NCI-H2081 (cell line): Measurements from ENCODE around the gene SH3TC1.

Experiments
- DNase-seq, 2 experiments: peaks; one replicate each; lab custom pipeline; 2025; lab: John Stamatoyannopoulos, UW

The SH3TC1 gene

DNA sequence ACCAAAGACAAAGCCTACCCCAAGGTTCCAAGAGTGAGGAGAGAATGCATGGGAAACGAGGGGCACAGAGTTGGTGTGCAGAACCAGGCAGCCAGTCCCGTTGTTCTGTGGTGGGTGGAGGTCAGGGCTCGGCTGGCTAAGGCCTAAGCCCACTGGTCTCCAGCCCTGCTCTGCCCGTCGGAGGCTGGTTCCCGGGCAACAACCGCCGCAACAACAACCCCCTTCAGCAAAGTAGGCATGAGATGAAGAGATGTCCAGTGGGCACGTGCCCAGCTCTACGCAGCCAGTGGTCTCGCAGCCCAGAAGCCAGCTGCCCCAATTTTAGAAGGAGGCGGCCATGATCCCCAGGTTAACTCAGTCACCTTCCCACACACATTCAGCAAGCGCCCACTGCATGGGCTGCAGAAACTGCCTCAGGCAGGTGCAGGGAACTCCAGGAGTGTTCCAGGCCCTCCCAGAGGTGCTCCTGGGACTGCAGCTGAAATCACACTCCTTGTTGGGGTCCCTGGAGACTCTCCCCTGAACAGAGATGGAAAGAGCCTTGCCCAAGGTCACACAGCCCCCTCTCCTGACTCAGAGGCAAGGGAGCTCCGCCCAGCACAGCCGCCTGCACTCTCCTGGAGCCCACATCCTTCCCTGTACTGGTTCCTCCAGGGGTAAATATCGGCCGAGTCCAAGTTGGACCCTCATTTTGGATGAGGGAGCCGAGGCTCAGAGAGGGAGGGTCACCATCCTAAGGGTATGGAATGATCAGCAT is 45.1 kb downstream of the SH3TC1 start:
- DNase-seq, result no peak

DNA sequence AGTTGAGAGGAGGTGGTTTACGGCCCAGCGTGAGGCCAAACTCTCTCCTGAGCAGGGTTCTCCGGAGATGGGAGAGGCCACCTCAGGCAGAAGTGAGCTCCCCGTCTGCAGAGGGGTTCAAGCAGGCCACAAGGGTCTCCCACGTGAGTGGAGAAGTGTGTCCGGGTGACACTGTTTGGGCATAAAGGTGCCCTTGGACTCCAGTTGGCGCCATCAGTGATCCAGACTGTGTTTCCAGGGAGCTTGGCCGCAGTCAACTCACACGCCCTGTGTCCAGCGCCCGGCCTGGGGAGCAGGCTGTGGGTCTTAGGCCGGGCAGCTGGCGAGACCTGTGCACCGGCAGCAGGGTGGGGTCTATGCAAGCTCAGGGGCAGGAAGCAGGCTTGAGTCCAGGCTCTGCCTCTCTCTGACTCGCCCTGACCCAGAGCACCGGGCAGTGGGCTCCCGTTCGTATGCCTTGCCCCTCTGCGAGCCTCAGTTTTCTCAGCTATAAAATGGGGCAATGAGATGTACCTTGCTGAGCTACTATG is 45.9 kb downstream of the SH3TC1 start:
- no peak for DNase-seq

DNA sequence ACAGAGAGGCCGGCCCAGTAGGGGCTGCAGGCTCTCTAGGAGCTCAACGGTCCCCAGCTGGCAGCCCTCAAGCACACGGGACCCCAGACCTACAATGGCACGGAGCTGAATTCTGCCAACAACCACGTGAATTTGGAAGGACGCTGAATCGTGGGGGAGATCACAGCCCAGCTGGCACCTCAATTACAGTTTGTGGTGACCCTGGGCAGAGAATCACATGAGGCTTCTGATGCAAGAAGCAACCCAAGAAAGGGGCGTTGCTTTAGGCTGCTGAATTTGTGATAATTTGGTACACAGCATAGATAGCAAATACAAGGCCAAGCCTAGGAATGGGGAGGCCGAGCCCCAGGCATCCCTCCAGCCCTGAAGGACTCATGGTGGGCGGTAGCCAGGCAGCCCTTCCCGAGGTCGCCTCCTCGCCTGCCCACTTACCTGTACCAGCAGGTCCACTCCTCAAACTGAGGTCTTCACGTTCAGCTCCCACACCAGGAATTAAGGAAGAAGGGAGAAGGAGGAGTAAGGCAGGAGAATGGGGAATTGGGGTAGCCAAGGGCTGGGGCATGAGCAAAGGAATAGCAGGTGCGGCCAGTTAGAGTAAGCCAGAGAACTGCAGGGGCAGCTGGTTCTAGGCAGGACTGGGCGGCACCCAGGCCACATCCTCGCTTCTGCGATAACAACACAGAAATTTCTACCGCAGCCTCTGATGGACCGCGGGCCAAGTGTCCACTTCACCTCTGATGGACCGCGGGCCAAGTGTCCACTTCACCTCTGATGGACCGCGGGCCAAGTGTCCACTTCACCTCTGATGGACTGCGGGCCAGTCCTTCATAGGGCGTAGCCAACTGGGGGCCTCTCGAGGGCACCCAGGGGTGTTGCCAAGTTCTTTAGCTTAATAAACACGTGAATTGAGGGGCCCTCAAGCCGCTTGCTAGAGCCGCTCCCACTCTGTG is 47.1 kb downstream of the SH3TC1 start:
- no peak for DNase-seq

DNA sequence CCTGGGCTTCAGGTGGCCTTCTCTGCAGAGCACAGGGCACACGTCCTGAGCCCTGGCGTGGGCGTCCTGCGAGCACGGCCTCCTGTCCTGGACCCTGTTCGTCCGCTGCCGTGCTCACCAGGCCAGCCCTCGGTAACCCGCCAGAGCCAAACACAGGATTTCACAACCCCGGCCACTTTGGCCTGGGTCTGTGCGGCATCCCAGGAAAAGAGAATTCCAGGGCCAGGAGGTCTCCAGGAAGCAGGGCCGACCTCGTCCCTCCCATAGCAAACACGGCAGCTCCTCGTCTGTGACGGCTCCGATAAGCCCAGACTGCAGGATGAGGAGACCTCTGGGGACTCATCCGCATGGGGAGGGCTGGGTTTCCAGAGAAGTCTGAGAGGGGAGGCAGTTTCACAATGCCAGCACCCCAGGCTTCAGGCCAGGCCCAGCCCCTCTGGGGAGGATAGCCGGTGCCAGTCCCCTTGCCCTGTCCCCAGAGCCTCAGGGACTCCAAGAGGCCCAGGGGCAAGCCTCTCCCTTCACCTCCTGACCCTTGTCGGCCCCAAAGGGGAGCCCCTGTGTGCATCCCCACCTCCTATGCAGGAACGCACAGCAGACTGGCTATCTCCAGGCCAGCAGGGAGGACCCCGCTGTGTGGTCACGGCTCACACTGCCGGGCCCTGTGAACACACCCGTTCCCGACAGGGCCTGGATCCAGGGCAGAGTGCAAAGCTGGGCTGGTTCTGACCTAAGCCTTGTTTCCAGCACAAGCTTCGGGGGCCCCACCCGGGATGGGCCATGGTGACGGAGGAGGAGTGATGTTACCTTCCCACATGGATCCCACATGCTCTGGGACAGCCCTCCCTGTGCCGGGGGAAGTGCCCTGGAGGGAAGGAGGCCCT is 48.2 kb downstream of the SH3TC1 start:
- no peak for DNase-seq

DNA sequence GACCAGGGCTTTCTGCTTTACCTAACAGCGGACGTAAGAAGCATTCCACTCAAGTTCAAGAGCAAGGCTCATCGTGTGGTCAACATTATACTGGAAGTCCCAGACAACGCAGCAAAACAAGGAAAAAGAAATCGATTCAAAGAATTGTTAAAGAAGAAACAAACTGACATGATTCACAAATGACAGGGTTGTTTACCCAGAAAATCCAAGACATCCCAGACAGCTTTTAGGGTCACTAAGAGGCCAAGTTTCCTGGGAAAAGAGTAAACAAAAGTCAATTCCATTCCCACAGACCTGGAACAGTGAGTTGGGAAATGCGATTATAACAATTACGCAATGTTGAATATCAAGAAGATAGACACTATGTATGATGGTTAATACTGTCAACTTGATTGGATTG is 49.0 kb downstream of the SH3TC1 start:
- DNase-seq, result no peak

DNA sequence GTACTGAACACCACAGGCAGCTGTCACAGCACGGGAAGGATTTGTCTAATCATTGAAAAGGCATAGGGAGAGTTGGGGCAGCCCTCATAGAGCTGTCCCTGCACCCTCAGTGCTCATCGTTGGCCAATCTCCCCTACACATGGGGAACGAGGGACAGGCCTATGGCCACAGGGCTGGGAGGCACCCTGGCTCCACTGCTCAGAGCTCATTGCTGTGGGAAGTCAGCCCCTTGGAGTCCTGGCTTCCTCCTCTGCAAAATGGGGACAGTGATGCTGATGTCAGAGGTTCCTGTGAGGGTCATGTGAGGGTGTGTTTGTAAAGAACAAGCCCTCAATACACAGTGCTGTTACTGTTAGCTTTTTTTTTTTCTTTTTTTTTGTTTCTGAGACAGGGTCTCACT is 51.1 kb downstream of the SH3TC1 start:
- DNase-seq, result no peak

DNA sequence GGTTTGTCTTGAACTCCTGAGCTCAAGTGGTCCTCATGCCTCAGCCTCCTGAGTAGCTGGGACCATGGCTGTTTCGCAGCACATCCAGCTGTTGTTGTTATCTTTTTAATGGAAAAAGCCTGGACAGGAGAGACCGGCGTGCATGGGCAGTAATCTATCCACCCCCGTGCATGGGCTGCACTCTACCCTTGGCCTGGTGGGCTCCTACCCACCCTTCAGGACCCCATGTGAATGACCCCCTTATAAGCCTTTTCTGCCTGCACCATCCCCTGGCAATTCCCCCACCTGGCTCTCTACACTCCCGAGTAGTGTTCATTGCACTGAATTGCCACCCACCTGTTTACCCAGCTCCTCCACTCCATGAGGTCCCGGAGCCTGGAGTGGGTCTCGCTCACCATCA is 51.5 kb downstream of the SH3TC1 start:
- no peak for DNase-seq

DNA sequence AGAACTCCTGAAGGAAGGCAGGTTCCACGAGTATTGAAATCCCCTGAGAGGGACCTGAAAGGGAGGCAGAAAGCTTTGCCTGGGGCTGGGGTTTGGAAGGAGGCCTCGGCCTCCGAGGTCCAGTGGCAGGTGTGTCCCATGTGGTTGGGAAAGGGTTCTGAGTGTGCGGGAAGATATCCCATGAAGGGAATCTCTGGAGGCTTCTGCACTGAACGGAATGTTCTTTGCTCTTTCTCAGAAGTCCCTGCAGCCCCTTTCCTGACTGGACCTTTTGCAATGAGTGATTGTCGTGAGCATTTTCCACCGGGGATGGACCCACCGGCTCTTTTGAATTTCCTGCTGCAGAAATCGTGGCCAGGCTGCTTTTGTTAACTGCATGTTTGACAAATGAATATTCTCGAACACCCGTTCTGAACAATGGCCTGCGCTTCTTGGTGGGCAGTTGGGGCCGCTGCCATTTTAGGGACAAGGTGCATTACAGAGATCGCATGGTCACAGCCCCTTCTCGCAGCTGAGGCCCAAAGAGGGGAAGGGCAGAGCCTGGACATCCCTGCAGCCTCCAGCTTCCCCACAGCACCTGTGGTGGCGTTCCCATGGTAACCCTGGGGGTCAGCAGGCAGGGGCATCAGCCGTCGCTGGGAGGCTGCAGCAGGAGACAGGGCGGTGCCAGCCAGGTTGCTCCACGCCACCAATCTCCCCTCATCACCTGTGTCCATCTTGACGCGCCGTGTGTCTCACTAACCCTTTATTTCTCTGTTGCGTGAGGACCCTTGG is 52.2 kb downstream of the SH3TC1 start:
- no peak for DNase-seq

DNA sequence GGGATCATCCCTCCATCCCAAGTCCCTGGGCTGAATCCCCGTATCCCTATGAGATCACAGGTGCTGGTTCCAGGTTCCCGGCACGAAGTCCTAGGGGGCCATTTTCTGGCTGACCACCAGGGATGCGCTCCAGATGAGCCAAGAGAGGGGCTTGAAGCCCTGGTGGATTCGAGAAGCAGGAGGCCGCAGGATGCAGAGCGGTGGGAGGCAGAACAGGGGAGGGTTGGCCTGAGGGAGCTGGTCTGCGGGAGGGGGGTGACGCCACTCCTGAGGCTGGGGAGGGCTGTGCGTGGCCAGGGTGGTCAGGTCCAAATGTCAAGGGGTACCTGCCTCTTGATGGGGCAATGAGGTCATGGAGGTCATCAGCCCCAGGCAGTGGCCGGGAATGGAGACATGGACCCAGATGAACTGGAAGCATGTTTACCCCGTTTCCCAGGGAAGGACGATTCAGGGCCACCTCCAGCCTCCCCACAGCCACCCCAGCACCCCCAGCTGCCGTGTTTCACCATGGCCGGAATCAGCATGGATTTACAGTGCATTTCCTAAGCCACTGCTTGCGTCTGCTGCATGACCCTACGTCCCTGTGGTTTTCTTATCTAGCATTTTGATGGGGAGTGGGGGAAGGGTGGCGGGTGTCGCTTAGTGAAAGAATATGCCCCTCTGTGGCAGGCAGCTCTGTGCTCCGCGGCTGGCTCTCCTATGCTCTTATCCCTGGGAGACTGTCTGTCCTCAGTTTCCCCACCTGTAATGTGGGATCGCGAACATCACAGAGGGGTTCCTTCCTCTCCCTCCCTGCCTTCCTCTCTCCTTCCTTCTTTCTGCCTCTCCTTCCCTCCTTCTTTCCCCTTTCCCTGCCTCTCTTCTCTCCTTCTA is 53.4 kb downstream of the SH3TC1 start:
- DNase-seq, result no peak

DNA sequence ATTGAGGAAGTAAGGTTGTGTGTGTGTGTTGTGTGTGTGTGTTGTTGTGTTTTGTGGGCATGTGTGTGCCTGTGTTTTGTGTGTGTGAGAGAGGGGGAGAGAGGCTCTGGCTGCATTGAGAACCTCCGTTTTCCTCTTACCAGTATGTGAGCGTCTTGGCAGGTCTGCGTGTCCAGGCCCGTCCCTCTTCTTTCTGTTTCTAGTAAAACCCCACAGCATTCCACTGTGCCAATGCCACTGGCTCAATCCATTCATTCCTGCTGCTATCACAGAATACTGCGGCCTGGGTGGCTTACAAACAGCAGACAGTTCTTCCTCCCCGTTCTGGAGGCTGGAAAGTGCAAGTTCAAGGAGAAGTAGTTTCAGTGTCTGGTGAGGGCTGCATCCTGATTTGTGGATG is 55.0 kb downstream of the SH3TC1 start:
- DNase-seq, result no peak

DNA sequence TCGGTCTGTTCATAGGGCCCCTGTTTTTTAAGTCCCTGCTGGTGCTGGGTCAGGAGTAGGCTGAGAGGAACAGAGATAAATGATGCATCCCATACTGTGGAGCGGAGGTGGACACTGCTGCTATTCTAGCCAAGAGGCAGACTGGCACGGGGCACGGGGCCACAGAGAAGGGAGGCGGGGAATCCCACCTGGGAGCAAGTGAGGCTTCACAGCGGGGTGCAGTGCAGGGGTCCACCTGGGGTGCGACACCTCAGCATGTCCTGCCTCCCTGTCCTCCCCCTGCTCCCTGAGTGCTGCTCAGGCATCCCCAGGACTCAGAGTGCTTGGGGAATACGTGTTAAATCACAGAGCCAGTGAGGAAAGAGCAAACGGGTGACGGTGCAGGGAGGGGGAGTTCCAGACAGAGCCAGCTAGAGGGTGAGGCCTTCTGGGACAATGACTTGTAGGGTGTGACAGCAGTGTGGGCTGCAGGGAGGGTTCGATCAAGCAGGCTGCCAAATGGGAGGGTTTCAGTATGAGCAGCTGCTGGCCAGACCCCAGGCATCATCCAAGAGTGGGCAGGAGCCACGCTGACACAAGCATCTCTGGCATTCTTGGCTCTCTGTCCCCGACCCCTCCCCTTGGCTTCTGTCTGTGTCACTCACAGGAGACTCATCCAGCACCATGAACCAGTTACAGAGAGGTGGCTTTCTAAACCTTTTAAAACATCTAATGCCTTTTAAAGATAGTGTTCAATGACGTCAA is 56.8 kb downstream of the SH3TC1 start:
- no peak for DNase-seq

DNA sequence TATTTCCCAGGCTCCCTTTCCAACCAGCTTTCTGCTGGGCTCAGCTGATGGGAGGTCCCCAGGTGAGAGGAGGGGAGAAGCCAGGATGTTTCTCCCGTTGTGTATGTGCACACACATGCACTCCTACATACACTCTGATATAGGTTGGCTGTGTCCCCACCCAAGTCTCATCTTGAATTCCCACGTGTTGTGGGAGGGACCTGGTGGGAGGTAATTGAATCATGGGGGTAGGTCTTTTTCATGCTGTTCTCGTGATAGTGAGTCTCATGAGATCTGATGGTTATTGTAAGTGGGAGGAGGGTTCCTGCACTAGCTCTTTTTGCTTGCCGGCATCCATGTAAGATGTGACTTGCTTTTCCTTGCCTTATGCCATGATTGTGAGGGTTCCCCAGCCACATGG is 58.8 kb downstream of the SH3TC1 start:
- DNase-seq, result no peak

DNA sequence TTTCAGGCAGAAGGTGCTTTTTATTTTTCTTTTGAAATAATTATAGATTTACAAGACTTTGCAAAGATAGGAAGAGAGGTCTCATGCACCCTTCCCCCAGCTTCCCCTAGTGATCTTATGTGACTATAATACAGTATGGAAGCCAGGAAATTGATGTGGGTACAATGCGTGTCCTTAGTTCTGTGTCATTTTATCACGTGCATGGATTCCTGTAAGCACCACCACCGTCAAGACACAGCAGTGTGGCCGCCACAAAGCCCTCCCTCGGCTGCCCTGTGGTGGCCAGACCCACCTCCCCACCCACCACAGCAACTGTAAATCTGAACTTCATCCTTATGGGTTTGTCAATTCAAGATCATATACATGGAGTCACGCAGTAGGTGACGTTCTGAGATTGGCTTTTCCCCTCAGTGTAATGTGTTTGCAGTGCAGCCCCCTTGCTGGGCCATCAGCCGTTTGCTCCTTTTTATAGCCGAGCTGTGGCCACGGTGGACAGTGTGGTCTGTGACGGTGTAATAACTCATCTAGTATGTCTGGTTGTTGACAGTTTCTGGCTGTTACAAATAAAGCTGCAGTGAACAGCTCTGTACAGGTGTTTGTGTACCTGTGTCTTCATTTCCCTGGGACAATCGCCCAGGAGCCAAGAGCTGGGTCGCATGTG is 59.6 kb downstream of the SH3TC1 start:
- peak in 1 of 2 experiments; percentile 21 for DNase-seq

DNA sequence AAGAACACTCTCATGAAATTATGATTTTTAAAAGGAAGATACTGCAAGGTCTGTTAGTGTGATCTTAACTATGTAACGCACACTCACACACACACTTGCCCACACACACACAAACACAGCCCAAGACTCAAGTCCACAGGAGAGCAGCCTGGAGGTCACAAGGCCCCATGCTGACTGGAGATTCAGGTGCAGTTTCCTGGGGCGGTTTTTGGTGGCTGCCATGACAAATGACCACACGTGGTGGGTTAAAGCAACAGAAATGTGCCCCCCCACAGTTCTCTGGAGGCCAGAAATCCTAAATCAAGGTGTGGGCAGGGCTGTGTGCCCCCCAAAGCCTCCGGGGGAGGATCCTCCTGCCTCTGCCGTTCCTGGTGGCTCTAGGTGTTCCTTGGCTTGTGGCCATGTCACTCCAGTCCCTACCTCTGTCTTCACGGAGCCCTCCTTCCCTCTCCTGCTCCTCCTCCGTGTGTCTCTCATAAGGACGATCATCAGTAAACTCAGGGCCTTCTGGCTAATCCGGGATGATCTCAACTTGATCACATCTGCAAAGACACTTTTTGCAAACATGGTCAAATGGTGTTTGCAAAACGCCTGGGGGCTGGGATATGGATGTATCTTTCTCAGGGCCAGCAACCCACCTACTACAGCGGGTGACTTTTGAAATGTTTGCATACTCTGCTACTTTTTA is 60.8 kb downstream of the SH3TC1 start:
- DNase-seq, result no peak

DNA sequence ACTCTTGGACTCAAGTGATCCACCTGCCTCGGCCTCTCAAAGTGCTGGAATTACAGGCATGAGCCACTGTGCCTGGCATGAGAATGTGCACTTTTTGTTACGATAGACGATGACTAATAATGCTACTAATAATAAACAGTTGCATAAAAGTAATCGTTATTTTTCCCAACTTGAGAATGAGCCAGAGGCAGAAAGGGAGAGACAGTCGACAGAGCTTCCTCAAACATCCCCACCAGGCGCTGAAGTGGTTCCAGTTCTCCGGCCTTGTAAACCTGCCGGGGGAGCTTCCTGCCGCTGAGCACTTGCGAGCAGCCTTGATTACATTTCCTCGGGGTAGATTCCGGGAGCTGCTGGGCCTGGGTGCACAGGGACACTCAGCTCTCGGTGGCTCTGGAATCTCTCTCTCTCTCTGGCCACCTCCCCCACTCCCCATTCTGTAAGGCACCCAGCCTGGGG is 61.6 kb downstream of the SH3TC1 start:
- peak in 1 of 2 experiments; percentile 16 for DNase-seq

DNA sequence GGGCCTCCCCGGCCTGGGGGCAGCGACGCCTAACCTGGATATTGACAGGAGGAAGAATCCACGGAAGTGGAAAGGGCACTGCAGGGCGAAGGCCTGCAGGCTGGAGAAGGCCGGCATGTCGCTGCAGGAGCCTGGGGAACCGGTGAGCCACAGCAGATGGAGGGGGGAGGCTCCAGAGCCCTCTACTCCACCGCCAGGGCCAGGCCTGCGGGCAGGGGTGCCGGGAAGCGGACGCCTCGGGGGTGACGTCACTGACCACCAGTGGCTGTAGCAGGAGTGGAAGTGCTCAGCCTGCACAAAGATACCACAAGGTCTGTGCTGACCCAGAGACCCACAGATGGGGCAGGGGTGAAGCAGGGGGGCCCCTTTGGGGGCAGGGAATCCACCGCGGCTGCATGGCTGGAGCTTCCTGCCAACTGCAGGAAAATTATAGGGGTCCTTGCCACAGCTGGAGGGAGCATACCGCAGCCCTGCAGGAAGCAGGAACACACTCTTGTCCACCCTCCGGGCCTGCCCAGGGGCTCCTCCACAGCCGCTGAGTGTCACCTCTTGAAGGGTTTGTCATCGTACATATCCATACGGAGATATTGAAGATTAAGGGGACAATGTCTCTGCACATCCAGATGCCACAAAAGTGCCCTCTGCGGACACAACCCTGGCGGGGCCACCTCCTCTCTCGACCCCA is 62.9 kb downstream of the SH3TC1 start:
- DNase-seq, result no peak

DNA sequence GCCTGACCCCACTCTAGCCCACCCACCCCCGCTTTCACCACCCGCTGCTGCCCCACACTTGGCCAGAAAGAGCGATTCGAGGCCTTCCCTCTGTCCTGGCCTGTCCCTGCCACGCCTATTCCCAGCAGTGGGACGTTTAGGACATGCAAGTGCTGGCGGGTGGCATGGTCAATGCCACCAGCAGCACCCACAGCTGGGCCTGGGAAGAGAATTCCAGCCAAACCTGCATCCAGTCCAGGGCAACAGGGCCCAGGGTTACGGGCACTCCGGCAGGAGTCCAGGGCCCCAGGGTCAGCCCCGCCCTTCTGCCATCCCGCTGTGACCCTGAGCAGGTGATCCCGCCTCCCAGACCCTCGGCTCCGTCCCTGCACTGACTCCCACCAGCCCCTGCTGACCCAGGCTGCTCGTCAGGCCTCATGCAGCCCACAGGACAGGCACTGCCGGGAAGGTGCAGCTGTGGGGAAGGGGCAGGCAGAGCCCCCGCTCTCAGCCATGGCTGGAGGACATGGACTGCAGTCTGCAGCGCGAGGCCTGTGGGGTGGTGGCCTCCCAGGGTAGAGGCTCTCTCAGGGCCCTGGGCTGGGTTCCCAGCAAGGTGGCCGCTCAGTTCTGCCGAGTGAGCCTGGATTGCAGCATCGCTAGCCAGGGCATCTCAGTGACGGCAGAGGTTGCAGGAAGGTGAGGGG is 63.7 kb downstream of the SH3TC1 start:
- DNase-seq, result no peak
